NOMO-1 treated with DMSO at 0.1 percent for 48 hours (cell line): ENCODE measurements around the gene RXRA.

Experiments
- DNase-seq: peaks from one replicate; lab custom pipeline; 2025; ENCODE audit not compliant: unreplicated experiment; lab: John Stamatoyannopoulos, UW

Gene RXRA

DNA sequence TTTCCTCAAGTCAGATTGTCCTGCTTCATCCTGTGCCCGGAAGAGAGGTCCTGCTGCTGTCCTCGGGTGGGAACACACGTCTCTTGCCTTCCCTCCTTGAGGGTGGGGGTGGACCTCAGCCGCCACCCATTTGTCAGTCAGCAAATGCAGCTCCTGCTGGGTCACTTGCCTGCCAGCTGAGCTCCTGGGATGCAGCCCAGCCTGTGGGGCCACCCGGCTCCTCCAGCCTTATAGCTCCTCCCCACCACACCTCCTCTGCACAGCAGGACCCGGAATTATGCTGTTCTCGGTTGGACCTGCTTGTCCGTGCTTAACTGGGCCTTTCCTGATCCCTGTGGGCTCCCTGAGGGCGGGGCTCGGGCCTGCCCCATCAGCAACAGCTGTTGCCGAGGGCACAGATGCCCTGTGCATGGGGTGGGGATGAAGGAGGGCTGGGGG, 52.7 kb downstream of the RXRA start:
- no peak for DNase-seq

DNA sequence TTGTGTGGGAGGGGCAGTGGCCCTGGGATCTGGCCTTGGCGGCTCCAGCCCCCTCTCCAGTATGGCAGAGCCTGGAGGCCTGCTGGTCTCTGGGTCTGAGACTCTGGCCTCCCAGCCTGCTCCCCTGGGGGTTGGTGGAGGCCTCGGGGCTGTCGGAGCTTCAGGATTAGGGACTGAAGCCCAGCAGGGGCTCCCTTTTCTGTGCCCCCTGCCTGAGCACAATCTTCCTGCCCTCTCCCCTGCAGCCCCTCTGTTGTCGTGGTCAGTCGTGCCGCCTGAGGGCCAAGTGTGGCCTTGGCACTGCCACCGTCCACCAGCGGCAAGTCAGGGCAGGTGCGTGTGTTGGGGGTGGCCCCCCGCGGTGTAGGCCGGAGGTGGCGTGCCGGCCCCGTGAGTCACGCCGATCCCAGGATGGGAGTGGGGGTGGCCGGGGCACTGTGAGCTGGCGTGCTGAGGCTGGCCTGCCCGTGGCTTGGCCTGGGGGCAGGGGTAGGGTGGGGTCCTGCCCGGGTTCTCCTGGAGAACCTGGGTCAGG, 53.6 kb downstream of the RXRA start:
- DNase-seq, result no peak

DNA sequence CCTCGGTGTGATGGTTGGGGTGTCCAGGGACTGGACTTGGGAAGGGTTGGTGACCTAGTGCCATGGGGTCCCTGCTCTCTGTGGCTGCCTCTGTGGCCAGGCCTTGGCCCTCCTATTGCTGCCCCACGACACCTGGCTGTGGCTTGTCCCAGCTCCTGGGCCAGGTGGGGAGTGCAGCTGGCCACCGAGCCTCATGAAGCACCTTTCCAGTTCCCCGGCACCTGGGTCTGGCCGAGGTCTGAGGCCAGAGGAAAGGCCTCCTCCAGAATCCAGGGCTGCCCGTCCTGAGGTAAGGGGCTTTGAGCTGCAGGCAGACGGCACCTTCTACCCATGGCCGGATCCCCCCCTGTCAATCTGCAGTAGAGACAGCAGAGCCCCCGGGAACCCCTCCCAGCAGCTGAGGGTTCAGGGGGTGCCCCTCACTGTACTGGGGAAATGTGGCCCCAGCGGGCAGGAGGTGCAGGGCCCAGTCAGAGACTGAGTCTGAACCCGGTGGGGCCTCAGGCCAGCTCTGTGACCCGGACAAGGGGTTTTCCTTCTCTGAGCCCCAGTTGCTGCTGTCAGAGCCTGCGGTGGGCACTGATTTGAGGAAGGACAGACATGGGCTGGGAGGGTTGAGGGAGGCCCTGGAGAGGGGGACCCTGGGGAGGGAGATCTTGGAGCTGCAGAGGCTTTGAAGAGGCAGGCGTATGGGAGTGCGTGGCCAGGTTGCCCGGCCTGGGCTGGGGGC, 54.5 kb downstream of the RXRA start:
- no peak for DNase-seq

DNA sequence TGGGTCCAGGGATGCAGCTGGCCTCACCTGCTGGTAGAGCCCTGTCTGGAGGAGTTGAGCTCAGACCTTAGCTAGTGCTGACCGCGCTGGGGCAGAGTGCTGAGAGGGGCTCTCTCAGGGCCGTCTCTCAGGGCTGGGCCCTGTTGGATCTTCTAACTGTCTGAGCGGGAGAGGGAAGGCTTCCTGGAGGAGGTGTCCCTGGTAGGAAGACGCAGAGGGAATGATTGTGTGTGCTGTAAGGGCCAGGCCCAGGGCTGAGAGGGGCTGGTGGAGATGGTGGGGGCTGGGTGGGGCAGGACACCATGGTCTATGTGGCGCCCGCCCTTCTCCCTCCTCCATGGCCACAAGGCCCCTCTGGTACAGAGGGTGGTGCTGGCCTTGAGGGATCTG, 55.0 kb downstream of the RXRA start:
- DNase-seq, result no peak

DNA sequence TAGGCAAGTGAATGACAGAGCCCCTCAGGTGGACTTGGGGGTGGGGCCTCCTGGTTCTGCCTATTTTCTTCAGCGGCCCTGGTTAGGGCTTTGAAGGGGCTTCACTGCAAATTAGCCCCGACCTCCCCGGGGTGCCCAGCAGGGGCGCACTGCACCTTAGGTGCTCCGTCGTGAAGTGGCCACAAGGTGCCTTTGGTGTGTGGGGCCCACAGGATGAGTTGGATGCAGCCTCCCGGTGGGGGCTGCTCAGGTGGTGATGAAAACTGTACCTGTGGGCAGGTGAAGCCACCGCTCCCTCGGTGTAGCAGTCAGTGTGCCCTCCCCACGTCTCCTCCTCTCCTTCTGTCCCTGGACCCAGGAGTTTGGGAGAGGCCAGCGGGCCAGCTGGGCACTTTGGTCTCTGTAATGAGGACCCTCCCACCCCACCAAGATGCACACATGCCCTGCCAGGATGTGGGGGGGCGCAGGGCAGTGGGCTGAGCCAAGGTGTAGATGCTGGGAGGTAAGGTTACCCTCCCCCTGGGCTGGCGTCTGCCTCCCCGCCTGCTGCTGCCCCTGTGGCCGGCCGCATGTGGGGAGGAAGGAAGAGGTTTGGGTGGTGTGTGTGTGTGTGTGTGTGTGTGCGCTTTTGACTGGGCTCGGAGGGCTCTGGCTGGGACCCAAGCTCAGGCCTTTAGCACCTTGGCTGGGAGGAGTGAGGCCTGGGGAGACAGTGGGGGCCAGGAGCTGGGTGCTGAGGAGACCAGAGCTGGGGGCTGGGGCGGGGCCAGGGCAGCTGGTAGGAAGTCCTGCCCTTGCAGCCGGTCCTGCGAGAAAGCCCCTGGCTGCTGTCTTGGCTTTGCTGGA, 55.6 kb downstream of the RXRA start:
- DNase-seq, result peak; percentile 14

DNA sequence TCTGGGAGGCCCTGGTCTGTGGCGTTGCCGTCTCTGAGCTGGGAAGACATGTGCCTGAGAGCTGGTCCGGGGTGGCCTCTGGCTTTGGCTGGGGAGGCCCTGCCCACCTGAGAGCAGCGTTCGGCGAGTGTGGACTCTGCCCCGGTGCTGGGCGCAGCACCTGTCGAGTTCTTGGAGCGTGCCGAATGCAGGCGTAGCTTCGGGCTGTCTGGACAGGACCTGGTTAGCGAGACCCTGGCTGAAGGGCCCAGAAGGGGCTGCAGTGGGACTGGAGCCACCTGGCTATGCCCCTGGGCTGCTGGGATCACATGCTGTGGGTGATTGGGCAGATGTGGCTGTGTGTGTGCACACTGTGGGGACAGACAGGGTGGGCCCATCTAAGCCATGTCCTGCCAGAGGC, 56.5 kb downstream of the RXRA start:
- no peak for DNase-seq

DNA sequence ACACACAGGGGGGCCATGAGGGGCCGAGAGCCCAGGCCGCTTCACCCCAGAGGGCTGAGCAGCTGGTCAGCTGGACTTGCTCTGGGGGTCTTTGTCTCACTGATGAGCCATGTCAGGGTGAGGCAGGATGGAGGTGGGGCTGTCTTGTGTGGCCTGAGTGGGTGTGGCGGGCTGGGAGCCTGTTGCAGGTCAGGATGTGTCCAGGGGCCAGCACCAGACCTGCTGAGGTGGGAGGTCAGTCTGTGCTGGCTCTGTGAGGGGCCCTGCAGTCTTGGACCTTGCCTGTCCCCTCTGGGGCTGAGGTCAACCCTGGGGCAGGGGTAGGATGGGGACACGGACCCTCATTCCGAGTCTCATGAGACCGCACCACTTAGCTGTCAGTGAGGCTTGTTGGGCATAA, 56.9 kb downstream of the RXRA start:
- no peak for DNase-seq

DNA sequence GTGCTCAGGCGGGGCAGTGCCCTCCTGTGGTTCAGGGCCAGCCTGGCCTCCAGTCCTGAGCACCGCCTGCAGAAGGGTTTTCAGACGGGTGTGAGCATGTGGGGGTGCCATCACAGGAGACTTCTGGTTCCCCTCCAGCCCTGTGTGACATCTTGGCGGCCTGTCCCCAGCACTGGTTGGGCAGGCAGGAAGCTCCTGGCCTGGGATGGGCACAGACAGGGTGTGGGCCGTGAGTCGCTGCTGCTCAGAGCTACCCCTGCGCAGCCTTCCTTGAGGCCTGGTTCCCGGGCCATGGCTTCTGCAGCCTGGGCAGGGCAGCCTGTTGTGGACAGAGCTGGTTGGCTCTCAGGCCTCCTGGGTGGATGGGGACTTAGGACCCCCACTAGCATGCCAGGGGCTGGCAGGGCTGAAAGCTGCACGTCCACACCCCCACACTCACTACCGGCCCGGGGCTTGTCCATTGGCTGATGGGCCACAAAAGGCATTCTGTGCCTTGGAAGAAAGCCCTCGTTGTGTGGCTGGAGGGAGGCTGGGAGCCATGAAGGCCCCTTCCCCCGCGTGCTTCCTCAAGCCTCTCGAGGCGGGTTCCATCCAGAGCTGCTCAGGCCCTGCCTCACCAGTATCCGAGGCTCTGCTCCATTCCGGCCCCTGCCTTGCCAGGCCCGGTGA, 58.7 kb downstream of the RXRA start:
- DNase-seq, result no peak

DNA sequence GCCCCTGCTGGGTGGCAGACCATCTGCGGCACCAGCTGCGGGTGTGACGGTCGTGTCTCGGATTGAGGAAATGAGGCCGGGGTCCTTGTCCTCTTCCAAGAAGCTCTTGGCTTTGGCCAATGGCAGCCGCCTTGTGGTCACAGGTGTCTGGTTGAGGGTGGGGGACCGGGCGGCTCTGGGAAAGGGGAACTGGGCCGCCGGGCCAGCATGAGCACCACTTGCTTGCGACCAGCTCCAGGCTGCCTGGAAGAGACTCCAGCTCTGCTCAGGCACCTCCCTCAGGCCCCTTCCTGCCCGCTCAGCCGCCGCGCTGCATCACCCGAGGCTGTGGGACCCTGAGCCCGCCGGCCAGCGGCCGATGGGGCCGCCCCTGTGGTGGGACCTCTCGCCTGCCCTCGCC, 59.7 kb downstream of the RXRA start:
- DNase-seq, result no peak

DNA sequence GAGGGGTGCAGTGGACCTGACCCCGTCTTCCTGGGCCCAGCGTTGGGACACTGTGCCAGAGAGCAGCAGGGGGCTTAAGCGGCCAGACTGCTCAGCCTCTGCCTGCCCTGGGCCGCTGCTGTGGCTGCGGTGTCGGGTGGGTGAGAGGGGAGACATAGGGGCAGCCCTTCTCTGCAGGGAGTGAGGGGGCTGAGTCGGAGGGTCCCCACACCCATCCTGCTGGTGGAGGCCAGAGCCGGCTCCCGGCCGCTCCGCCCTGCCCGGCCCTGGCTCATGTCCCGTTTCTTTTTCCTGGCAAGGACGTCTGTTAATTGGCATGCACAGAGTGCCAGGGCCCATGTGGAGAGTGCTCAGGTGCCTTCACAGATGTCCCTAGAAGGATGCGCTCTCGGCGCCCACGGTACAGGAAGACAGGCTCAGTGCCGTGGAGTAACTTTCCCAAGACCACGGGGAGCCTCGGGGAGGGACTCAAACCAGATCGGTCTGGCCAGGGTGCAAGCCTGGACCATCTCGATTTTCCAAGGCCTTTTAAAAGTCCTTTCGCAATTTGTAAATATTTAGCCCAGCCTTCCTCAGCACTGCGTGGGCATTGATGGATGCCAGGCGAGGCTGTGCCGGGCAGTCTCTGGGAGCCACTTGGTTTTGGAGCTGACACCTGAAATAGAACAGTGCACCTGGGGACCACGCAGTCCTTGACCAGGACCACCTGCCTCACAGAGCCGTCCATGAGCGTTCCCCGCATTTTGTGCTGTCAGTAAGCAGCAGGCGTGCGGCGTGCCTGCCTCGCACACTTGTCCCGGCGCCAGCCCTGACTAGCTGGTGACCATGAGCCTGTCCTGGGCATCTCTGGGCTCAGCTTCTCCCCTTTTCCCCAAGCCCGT, 60.9 kb downstream of the RXRA start:
- no peak for DNase-seq

DNA sequence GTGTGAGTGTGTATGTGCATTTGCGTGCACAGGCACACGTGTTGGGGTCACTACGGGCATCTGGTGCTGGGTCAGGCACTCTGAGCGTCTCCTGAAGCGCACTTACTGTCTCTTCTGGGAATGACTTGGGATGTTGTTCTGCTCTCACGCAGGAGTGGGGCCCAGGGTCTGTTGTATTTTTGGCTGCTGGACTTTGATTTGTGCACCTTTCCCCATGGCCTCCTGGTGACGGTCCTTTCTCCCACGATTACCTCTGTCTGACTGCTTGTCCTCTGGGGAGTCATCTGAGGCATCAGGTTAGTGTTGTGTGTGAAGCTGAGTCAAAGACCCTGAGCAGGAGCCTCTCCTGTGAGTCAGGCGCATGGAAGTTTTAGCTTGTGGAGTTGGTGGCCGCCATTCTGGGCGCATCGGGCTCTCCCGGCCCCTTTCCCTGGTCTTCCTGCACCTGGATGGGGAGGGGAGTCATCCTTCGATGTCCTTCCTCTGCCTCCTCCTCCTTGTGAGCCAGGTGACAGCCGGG, 62.1 kb downstream of the RXRA start:
- no peak for DNase-seq

DNA sequence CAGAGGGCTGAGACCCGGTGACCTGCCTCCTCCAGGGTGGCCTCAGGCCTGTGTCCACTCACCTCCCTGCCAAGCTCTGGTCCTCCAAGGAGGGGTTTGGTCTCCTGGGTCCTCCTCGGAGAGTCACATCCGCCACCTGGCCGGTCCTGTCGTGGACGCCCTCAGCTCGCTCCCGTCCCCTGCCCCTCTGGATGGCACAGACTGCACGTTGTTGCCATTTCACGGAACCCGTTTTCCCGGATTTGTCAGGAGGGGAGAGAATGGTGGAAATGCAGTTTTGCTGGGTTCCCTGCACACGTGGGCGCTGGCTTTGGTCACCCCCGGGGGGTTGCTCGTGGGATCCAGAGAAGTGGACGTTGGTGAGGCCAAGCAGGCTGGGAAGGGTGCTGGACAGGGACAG, 62.7 kb downstream of the RXRA start:
- DNase-seq, result no peak

DNA sequence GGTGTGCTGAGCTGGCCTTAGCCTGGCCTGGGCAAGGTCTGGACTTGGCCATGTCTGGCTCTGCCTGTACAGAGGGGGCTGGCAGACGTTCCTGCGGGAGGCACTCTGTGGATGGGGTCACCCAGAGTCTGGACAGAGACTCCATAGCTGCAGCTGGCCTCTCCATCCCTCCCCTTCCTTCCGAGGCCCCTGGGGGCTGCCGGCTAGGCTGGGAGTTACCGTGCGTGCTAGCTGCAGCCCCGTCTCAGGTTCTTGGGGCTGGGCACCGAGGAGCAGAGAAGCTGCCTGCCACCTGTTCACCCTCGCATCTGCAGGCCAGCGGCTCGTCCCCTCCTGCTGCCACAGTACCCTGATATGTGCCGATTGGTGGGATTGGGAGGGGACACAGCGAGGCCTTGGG, 63.4 kb downstream of the RXRA start:
- no peak for DNase-seq

DNA sequence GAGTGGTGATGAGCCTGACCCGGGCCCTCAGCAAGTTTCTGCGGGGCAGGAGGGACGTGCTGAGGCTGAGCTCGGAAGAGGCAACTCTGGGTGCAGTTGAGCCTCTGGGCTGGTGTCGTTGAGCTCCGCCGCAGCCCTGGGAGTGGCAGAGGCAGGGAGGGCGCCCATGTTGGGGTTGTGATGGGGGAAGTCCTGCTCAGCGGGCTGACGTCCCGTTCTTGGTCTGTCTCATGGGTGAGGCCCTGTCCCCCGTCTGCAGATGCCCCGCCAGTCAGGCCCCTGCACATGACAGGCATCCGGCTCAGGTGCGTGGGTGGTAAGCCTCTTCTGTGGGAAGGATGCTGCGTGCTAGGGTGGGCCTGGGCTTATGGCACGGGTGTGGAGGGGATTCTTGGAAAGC, 64.3 kb downstream of the RXRA start:
- DNase-seq, result no peak

DNA sequence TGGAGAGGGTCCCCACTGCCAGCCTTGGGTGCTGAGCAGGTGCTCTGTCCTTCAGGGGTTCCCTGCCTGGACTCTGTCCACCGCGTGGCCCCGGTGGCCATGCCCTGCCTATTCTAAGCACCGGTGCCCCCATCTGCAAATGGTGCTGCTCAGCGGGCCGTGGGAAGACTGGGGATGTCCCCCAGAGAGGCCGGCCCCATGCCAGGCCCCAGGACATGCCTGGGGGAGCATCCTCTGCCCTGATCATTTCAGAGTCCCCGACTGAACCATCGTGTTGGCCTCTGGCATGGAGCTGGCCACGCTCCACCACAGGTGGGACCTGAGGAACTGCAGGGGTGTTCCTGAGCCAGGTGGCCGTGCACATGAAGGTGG, 64.7 kb downstream of the RXRA start:
- no peak for DNase-seq

DNA sequence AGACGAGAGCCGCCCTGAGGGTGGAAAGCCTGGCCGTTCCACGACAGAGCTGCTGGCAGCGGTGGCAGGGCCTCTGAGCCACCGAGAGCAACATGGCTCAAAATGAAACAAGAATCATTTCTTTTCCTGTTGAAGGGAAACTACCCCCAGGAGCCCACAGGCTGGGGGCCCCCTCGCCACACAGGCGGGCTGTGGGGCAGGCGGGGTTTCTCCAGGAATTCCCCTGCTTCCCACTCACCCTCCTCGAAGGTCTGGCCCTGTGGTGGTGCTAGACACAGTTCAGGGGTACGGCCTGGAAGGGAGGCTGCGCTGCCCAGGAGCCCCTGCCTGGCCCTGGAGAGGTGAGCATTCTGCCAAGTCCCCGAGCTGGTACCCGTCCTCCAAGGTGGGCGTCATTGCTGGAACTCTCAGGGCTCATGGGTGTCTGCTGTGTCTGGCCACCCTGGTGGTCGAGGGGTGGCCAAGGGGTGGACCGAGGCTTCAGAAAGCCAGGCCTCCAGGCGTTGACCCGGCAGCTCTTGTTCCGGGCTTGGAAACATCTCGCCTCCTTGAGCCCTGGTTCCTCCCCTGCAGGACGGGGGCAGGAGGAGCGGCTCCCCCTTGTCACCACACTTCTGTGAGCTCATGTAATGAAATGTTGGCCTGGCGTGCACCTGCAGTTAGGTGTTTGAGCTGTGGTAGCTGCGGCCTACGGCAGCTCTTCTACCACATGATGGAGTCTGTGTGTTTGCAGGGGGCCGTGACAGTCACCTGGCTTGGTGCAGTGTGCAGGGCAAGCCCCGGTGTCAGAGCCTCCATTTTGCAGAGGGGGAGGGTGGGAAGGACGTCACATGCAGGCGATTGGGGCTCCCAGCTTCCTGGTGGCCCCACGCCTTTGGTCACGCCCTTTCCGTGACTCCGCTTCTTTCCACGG, 65.3 kb downstream of the RXRA start:
- DNase-seq, result no peak

DNA sequence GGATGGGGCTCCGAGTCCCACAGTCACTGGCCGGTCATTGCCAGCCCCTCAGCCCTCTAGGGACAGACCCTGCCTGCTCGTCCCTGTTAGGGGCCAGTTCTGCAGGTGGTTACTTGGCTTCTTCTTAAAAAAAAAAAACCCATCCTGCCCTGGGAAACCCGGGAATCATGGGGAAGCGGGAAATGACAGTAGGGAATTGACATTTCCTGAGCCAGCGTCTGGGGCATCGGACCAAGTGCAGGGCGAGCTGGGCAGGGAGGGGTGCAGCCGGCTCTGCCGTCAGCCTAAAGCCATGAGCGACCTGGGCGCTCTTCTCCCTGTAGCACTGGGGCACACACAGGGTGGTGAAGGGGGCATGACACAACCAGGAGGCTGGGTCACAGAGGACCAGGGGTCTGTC, 66.6 kb downstream of the RXRA start:
- DNase-seq, result no peak

DNA sequence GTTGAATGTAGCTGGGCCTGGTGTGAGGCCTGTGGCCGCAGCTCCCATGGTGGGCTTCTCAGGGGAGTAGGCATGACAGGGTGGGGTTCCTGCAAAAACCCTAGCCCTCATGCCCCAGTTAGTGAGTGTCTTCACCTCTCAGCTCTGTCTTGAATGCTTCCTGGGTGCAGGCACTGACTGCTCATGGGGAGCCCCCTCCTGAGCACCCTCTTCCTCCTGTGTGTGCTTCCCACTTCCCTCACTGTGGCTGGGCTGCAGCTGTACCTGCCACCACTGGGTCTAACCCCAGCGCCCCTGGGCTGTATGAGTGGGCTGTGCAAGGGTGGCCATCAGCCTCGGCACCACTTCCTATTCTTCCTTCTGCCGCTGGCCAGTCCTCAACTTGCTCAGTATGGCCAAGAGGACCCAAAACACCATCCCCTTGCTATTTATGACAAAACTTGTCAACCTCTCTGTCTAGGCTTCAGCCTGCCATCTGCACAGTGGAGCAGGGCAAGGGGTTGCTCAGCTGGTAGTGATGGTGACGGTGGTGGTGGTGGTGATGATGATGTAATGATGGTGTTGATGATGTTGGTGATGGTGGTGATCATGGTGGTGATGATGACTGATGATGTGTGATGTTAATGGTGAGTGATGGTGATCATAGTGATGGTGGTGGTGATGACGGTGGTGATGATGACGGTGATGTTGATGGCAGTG, 67.5 kb downstream of the RXRA start:
- no peak for DNase-seq

DNA sequence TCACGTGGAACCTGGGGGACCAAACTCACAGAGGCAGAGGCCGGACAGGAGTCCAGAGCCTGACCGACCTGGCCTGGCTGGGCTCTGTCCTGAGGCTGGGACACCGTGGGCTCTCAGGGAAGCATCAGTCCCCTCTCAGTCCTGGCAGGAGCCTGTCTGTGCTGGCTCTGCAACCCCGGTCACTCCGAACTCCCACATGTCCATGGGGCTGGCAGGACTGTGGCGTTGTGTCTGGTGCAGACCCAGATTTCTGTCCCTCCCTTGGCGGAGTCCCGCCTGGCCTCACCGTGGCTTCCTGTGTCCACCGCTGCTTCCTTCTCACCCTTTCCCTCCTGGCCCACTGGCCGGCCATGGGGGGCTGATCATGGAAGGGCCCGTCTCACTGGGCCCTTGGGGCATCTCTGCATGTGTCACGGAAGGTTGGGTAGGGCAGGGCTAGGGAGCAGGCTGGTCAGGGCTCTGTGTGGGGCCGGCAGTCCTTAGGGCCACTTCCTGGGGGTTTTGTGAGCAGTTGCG, 68.8 kb downstream of the RXRA start:
- no peak for DNase-seq
